OCI-M1 (cell line): Measurements from ENCODE around the gene FAM78A.
A peak's percentile ranks its signal among the peaks of the same experiment; 100 is the strongest.

ENCODE experiments used
- DNase-seq: peaks from one replicate; lab custom pipeline; 2025; lab: John Stamatoyannopoulos, UW

FAM78A gene

GRCh38 chr9:131302244-131303075 is 26.1 kb upstream of the FAM78A start:
- no peak for DNase-seq

GRCh38 chr9:131300444-131300843 is 24.1 kb upstream of the FAM78A start:
- peak; percentile 30 for DNase-seq

DNA sequence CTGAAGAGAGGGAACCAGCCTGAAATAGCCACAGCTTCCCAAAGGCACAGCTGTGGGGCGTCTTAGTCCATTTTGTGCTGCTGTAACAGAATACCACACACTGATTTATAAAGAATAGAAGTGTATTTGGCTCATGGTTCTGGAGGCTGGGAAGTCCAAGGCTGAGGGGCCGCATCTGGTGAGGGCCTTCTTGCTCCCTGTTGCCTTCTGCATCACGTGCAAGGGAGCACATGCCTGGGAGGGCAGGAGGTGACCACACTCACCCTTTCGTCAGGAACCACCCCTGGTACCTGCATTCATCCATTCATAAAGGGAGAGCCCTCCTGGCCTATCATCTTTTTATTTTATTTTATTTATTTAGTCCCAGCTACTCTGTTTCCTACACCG is 23.6 kb upstream of the FAM78A start:
- DNase-seq: no peak

- DNase-seq: no peak
Observed at GRCh38 chr9:131299346-131299960, 23.1 kb upstream of the FAM78A start.

DNA sequence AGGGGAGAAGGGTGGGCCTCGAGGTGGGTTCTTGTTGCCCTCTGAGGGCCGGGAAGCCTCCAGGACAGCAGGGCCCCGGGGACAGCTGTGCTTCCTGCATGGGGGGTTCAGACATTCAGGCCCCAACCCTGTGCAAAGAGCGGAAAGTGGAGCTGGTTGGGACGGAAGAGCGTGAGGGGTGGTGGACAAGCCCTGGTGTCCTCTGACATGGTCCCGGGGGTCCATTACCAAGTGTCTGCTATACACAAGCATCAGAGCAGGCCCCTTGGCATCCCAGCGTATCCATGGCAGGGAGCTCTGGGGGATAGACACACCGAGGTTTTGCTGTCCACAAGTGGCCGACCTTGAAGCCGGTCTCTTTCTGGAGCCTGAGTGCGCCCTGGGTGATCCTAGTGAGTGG is 22.5 kb upstream of the FAM78A start:
- no peak for DNase-seq

DNA sequence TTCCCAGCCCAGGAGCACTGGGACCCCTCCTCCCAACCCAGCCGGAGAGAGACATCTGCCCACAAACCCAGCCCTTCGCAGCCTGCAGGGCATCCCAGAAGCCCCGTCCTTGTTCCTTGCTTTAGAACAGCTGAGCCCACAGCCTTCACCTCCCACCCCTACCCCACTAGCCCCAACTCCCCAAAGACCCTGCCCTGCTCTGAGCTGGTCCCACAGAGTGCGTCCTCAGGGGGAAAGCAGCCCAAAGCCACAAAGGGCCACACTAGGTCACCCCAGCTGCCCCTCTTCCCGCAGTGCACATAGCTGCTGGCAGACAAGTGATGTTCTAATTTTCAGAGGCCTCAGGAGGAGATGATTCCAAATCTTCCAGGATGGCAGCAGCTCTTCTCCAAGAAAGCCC is 22.0 kb upstream of the FAM78A start:
- DNase-seq: no peak

DNA sequence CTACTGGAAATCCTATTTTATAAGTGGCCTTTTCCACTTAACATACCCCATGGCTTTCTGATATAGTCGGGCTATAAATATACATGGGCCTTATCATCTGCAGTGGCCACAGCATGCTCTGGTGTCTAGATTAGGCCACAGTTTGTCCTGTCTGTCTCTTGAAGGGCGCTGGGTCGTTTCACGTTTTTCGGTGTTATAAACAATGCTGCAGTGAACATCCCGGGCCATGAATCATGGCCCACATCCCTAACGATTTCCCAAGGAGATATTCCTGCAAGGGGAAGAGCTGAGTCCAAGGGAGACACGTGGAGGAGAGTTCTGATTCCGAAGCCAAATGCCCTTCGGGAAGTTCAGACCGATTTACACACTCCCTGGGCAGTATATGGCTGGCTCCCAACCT is 21.6 kb upstream of the FAM78A start:
- peak; percentile 72 for DNase-seq

DNA sequence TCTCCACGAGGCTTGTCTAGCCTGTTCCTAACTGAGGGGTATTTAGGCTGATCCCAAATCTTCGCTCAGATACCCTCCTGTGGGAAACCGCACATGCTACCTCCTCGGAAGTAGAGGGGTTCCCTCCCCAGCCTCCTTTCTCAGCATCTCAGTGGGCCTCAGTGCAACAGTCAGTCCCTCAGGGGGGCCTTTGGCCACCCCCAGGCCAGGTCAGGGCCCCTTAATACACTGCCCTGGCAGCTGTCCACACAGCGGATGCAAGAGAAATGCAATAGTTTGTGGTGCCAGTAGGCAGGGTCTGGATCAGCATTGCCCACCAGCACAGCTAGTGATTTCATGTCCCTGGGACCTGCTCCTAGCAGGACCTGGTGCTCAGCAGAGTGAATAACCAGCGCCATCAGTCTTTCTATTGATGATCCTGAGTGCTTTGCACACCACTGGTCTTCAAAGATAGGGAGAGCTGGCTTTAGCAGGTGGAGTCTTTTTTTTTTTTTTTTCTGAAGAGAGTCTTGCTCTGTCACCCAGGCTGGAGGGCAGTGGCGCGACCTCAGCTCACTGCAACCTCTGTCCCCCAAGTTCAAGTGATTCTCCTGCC is 20.7 kb upstream of the FAM78A start:
- DNase-seq: peak; percentile 27

GRCh38 chr9:131296460-131296859 is 20.1 kb upstream of the FAM78A start:
- DNase-seq: no peak

- no peak for DNase-seq
Observed at GRCh38 chr9:131292937-131293336, 16.6 kb upstream of the FAM78A start.

GRCh38 chr9:131291795-131292315 is 15.5 kb upstream of the FAM78A start:
- DNase-seq: no peak

- no peak for DNase-seq
Observed at GRCh38 chr9:131290767-131291370, 14.6 kb upstream of the FAM78A start.

DNA sequence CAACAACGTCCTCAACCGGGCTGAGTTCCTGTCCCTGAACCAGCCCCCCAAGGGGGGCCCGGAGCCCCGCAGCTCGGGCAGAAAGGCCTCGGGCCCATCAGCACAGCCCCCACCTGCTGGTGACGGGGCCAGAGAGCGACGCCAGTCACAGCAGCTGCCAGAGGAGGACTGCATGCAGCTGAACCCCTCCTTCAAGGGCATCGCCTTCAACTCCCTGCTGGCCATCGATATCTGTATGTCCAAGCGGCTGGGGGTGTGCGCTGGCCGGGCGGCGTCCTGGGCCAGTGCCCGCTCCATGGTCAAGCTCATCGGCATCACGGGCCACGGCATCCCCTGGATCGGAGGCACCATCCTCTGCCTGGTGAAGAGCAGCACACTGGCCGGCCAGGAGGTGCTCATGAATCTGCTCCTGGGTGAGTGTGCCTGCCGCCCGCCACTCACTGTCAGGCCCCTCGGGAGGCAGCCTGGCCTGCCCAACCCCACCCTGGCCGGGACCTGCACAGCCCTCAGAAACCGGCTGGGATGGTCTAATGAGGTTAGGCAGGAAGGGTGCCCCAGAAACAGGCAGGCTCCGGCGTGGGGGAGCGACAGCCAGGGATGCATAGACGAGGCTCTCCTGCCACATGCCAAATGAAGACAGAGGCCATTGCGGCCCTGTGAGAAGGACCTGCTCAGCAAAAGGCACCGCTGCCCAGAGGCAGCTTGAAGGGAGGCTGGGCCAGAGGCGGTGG is 13.9 kb upstream of the FAM78A start:
- DNase-seq: no peak

- peak; percentile 25 for DNase-seq
Observed at GRCh38 chr9:131289301-131290035, 13.2 kb upstream of the FAM78A start, which contains the start of gene PLPP7. Gene PLPP7 (plus strand): TSS chr9:131289723. CDS start chr9:131289998, 275 bp downstream.

DNA sequence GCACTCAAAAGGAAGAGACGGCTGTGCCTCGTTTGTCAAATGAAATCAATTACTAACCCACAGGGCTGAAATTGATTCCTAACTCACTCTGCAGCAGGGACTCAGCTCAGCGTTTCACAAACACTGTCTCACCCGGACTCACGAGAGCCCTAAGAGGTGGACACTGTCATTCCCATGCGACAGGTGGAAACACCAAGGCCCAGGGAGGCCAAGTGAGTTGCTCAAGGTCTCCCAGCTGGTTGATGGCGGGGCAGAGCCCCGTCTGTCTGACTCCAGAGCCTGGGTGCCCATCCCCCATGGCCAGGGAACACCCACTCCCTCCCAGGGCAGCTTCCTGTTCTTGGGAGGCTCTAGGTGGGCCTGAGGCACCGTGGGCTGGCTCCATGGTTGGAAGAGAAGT is 11.9 kb upstream of the FAM78A start:
- DNase-seq: no peak

- DNase-seq: no peak
Observed at GRCh38 chr9:131287359-131287758, 11.0 kb upstream of the FAM78A start.

DNA sequence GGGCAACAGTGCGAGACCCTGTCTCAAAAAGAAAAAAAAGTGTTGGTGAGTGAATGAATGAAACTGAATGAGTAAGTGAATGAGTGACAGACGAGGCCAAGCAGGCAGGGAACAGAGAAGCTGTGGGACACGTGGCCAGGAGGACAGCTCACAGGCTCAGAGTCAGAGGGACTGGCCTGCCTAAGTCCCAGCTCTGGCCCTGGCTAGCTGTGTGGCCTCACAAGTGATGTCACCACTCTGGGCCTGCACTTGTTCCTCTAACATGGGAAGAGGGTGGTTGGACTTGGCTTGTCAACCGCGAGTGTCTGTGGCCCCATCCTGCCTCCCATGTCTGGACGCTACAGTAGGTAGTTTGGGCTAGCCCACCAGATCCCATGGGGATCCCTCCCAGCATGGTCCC is 8.5 kb upstream of the FAM78A start:
- no peak for DNase-seq

DNA sequence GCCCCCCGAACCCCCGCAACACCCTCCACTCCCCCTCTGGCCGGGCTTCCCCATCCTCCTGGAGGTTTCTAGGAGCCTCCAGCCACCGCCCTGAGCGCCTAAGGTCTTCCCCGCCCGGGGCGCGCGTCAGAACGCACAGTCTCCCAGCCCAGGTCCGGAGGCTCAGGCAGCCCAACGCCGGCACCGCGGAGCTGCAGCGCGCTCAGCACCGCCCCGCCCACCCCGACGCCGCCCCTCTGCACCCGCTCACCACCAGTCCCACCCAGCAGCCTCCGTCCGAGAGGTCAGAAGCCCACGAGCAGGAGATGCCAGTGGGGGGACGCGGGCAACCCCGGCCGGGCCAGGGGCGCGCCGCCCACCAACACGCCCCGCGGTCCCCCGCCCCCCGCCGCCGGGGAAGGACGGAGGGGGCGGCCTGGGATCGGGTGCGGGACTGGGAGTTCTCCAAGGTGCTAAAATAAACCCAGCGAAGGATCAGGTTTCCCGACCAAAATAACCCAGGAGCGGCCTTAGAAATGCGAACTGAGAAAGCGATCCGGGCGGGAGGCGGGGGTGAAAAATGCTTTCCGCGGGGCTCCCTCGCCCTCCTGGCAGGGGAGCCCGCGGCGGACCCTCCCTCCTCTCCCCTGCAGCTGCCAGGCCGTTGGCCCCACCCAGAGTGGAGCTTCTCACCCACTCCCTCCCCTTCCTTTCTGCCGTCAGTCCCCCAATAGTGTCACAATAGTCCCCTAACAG is 6.5 kb upstream of the FAM78A start:
- no peak for DNase-seq

DNA sequence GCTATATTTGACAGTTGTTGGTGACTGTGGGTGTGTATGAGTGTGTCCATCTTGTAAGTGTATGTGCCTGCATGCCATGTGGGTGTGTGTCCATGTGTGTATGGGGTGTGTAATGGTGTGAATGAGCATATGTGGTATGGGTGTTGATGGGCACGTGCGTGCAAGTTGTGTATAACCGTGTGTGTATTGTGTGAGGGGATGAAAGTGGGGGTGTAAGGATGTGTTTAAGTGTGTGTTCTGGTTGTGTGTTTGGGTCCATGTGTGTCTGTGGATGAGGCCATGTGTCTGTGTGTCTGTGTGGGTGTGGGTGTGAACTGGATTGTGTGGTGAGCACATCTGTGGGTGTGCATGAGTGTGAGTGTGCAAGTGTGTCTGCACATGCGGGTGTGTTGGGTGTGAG is 5.9 kb upstream of the FAM78A start:
- DNase-seq: no peak
